Kidney epithelial cell (primary cell): ENCODE measurements around the gene SAP25. TPM values are rescaled to one million over a fixed set of nuclear protein-coding genes. Genes with fewer than 3 reads are reported as not detected.
A peak's percentile ranks its signal among the peaks of the same experiment; 100 is the strongest.

ENCODE experiments used
- DNase-seq: peaks from one replicate; pipeline ENCODE4 v3.0.0-alpha.2; 2010; ENCODE audit warnings: low read depth
- H3K27me3 ChIP-seq: 2 replicates; pipeline ENCODE4 v1.6.0; 2011; ENCODE audit warnings: low read length; ENCODE audit not compliant: control insufficient read depth, insufficient read depth
- H3K36me3 ChIP-seq: 2 replicates; pipeline ENCODE4 v1.5.1; 2011; ENCODE audit warnings: low read length; ENCODE audit not compliant: control insufficient read depth, insufficient read depth
- H3K4me3 ChIP-seq: 2 replicates; pipeline ENCODE4 v1.5.1; 2011; ENCODE audit warnings: low read depth, mild to moderate bottlenecking, control low read depth, low read length
- total RNA-seq: library from RNA; depleted of rRNA; stranded (reverse); fragments of >200 nt; gene quantifications from 2 replicates; pipeline ENCODE4 v1.2.3, GENCODE V29; 2015
- TF ChIP-seq, protein P1 (sequence below): IDR thresholded peaks from 2 replicates; pipeline ENCODE4 v1.5.1; 2011; ENCODE audit warnings: mild to moderate bottlenecking, moderate library complexity, low read length, control low read depth, inconsistent platforms; ENCODE audit not compliant: insufficient read depth, poor library complexity, severe bottlenecking

The SAP25 gene
- total RNA-seq, 1 donor from 2014 or later: not detected

DNA sequence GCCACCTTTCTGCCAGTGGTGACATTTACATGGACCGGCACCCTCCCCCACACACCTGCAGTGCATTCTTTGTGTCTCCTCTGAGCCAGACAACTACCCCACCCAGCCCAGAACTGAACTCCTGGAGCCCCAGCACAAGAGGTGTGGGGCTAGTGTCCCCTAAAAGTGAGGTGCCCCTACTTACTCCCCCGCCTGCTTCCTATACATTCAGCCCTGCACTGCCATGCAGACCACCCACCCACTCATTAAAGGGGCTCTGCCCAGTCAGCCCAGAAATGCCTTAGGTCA, 1.9 kb downstream of the SAP25 start:
- H3K27me3 ChIP-seq: peaks cover 6% of the 10 kb centered on the region
- TF ChIP-seq, protein P1, sequence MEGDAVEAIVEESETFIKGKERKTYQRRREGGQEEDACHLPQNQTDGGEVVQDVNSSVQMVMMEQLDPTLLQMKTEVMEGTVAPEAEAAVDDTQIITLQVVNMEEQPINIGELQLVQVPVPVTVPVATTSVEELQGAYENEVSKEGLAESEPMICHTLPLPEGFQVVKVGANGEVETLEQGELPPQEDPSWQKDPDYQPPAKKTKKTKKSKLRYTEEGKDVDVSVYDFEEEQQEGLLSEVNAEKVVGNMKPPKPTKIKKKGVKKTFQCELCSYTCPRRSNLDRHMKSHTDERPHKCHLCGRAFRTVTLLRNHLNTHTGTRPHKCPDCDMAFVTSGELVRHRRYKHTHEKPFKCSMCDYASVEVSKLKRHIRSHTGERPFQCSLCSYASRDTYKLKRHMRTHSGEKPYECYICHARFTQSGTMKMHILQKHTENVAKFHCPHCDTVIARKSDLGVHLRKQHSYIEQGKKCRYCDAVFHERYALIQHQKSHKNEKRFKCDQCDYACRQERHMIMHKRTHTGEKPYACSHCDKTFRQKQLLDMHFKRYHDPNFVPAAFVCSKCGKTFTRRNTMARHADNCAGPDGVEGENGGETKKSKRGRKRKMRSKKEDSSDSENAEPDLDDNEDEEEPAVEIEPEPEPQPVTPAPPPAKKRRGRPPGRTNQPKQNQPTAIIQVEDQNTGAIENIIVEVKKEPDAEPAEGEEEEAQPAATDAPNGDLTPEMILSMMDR: no peak
- H3K4me3 ChIP-seq: no peak overlapping the region
- no peaks in the 10 kb centered on the region for H3K36me3 ChIP-seq
- no peak for DNase-seq

DNA sequence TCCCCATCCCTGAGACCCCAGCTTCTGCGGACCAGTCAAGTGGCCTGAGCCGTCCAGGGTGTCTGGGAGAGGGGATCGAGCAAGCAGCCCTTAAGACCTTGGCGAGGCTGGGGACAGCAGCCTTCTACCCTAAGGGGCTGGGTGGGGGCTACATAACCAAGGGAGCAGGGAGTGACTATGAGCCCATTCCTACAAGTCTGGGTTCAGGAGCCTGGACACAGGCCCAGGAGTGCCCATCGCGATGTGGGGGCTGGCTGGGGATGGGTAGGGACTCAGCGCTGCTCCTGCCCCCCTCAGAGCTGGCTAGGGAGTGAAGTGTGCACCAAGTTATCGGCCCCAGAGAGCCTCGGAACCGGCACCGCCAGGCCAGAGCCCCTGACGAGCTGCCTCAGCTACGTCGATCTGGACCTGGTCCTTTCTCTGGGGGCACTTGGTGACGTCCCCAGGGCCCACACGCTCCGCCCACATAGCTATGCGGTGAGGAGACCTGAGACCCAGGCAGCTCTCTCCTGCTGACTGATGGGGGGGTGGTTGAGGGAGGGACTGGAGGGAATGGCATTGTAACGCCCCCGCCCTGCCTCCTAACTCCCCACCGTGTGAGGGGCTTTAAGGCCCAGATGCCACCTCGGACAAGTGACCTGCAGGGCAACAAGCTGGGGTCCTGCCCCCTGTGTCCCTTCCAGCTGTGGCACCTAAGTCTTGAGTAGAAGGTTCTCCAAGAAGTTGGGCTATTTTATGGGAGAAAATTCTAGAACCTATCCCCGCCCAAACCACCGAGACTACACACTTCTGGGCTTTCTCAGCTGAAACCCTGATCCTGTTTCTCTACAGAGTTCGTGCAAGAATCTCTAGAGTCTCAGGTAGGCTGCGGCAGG, 2.5 kb downstream of the SAP25 start:
- peaks cover 6% of the 10 kb centered on the region for H3K27me3 ChIP-seq
- no peak overlapping the region for H3K4me3 ChIP-seq
- TF ChIP-seq, protein P1: no peak
- no peaks in the 10 kb centered on the region for H3K36me3 ChIP-seq
- DNase-seq: no peak

DNA sequence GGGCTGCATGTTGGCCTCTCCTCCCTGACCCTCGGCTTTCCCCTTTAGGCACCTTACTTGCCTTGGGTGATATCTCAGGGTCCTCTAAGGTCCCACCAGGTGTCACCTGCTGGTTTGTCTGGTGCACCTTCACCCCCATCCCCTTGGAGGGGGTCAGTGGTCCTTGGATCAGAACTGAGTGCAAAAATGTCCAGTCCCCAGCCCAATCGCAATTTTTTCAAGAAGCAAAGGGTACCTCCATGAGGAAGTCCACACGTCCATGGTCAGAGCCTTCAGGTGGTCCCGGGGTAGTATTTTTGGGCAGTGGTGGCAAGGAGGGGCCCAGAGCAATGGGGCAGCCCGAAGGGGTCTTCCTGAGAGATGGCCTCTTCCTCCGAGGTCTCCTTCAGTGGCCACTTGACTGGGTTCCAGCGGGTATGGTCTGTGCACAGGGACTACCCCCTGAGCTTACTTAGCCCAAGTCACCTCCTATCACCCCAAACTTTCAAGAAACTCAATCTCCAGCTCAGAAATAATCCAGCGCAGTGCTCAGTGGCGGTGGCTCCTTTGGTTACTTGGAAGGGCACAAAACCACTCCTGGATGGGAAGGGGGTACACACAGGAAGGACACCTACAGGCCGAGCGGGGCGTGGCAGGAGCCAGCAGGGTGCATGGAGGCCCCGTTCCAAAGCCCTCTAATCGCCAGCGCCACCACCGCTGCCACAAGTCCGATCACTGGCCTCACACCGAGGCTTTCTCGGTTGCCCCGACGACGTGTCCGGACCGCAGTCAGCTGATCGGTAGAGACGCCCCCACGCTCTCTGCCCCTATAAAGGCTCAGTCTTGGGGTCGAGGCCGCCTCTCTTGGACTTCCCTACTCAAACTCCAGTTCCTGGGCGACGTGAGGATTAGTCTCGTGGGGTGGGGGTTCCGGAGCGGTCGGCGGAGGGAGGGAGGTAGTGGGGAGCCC, 4.5 kb downstream of the SAP25 start:
- no peak for DNase-seq
- no peaks in the 10 kb centered on the region for H3K36me3 ChIP-seq
- H3K27me3 ChIP-seq: peaks cover 6% of the 10 kb centered on the region
- H3K4me3 ChIP-seq: peak overlapping the region; percentile 25
- TF ChIP-seq, protein P1: peak; percentile 42

DNA sequence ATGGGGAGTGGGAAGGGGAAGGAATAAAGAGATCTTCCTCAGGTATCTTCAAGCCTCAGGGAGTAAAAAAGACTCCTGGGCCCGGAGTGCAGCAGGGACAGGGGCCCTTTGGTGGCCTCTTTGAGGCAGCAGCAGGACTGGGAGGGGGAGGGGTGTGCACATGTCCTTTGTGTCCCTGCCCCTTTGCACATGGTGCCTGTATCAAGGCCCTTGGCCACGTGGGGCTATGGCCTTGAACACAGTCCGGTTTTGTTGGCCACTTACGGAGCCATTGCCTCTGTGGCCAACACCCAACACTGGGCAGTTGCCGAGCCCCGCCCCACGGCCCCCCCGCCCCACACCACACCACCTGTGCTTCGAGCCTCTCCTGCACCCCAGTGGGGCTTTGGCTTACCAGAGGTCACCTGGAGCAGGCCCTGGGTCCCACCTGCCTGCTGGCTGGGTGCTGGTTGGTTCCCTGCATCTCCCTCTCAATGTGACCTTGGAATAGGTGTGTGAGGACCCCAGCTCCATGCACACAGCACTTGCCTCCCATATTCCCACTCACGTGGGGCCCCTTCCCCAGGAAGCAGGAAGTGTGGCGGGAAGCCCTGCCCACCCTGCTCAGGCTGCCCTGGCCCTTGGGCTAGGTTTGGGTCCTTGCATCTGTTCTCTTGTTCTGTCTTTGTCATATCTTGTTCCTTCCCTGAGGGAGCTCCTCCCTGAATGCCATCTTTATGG, 5.4 kb downstream of the SAP25 start:
- TF ChIP-seq, protein P1: no peak
- no peak for DNase-seq
- no peaks in the 10 kb centered on the region for H3K36me3 ChIP-seq
- no peak overlapping the region for H3K4me3 ChIP-seq
- H3K27me3 ChIP-seq: peaks cover 6% of the 10 kb centered on the region

DNA sequence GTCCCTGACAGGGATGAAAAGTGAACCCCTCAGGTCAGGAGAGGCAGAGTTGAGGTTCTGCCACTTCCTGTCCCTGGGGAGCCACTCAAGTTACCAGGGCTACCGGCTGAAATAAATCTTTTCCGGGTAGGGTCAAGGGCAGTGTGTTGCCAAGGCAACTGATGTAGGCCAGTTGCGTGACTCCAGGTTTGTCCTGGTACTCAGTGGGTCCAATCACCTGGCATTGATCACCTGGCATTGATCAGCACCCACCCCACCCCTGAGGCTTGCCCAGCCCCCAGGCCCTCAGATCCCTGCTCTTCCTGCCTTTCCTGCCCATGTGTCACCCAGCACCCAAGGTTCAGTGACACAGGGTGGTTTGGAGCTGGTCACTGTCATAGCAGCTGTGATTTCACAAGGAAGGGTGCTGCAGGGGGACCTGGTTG, 5.9 kb downstream of the SAP25 start:
- DNase-seq: no peak
- Histone ChIP-seq H3K4me3 (no peak overlapping the region), H3K36me3 (no peaks in the 10 kb centered on the region), H3K27me3 (peaks cover 6% of the 10 kb centered on the region)
- TF ChIP-seq, protein P1: no peak
